ENCODE results near the gene AFF1.

DNA sequence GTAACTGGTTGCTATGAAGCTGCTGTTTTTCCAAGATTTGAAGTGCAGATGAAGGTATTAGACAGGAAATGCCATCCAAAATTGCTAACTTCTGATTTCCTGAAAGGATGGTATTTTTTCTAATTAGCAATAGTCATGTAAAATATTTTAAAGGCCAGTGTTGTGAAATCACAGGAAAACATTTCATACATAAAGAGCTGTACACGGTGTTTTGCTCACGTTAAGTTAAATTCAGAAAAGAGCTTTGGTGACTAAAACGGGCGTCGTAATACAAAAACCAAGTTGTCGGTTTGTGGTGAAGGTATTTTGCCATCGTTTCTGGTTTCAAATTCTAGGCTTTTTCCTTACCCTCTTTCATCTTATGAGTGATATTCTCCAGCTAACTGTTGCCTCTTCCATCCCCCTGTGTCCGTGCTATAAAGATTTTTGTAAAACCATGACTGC lies 39.8 kb downstream of the AFF1 start:
- TF ChIP-seq POLR2A (IDR thresholded peaks at IDR 0.05): no peak
- TF ChIP-seq, protein P1, sequence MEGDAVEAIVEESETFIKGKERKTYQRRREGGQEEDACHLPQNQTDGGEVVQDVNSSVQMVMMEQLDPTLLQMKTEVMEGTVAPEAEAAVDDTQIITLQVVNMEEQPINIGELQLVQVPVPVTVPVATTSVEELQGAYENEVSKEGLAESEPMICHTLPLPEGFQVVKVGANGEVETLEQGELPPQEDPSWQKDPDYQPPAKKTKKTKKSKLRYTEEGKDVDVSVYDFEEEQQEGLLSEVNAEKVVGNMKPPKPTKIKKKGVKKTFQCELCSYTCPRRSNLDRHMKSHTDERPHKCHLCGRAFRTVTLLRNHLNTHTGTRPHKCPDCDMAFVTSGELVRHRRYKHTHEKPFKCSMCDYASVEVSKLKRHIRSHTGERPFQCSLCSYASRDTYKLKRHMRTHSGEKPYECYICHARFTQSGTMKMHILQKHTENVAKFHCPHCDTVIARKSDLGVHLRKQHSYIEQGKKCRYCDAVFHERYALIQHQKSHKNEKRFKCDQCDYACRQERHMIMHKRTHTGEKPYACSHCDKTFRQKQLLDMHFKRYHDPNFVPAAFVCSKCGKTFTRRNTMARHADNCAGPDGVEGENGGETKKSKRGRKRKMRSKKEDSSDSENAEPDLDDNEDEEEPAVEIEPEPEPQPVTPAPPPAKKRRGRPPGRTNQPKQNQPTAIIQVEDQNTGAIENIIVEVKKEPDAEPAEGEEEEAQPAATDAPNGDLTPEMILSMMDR (IDR thresholded peaks at IDR 0.05): no peak
